Effector CD8-positive, alpha-beta T cell (primary cell): Measurements from ENCODE around the gene ARSG.
"Not testable (repeated sequence)": the region's sequence is repeated elsewhere in the genome, so short reads cannot be mapped to it uniquely, and the experiment has no call there.

Source experiments
- DNase-seq: peaks from one replicate; lab custom pipeline; 2025; lab: John Stamatoyannopoulos, UW

The ARSG gene

DNA sequence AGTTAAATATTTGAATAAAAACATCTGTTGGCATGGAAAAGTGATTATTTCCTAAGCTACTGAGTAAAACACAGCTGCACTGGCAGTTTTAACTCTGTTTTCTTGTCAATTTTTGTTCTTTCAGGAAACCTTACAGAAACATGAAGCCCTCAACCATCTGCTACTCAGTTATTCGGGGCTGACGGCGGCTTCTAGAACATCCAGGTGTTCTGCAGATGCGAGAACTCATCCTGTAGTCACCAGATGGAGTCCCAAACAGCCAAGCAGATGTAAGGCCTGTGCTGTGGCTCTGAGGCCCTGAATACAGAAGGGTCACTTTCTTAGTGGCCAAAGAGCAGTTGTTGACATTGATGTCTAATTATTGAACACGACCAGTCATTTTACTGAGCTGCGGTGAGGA lies 15.5 kb downstream of the ARSG start:
- no peak for DNase-seq

DNA sequence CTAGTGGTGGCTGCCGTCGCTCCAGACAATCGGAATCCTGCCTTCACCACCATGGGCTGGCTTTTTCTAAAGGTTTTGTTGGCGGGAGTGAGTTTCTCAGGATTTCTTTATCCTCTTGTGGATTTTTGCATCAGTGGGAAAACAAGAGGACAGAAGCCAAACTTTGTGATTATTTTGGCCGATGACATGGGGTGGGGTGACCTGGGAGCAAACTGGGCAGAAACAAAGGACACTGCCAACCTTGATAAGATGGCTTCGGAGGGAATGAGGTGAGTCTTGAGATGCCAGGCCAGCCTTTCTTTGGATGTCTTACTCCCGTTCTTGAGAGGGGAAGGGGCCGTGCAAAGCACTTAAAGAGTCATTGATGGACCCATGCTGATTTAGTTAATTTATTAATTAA lies 16.1 kb downstream of the ARSG start:
- DNase-seq, result no peak

DNA sequence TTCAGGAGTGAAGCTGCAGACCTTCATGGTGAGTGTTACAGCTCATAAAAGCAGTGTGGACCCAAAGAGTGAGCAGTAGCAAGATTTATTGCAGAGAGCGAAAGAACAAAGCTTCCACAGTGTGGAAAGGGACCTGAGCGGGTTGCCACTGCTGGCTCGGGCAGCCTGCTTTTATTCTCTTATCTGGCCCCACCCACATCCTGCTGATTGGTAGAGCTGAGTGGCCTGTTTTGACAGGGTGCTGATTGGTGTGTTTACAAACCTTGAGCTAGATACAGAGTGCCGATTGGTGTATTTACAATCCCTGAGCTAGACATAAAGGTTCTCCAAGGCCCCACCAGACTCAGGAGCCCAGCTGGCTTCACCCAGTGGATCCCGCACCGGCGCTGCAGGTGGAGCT lies 17.2 kb downstream of the ARSG start:
- DNase-seq, result not testable (repeated sequence)

DNA sequence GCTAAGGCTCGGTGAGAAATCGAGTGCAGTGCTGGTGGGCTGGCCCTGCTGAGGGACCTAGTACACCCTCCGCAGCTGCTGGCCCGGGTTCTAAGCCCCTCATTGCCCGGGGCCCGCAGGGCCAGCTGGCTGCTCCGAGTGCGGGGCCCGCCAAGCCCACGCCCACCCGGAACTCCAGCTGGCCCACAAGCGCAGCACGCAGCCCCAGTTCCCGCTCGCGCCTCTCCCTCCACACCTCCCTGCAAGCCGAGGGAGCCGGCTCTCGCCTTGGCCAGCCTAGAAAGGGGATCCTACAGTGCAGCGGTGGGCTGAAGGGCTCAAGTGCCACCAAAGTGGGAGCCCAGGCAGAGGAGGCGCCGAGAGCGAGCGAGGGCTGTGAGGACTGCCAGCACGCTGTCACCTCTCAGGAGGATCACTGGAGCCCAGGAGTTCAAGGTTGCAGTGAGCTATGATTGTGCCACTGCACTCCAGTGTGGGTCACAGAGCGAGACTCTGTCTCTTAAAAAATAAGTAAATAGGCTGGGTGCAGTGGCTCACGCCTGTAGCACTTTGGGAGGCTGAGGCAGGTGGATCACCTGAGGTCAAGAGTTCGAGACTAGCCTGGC lies 17.9 kb downstream of the ARSG start:
- not testable (repeated sequence) for DNase-seq

DNA sequence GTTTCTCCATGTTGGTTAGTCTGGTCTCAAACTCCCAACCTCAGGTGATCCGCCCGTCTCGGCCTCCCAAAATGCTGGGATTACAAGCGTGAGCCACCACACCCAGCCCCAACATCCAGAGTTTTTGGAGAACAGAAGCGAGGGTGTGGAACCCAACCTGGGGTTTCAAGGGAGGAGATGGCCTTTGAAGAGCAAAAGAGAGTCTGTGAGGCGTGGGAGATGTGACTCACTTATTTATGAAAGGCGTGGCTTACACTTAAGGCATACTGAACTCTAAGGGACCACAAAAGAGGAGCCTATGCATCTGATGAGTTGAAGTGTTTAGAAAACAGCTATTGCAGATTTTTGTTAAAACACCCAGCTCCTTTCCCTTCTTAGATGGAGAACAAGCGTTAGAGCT lies 18.9 kb downstream of the ARSG start:
- DNase-seq, result no peak

DNA sequence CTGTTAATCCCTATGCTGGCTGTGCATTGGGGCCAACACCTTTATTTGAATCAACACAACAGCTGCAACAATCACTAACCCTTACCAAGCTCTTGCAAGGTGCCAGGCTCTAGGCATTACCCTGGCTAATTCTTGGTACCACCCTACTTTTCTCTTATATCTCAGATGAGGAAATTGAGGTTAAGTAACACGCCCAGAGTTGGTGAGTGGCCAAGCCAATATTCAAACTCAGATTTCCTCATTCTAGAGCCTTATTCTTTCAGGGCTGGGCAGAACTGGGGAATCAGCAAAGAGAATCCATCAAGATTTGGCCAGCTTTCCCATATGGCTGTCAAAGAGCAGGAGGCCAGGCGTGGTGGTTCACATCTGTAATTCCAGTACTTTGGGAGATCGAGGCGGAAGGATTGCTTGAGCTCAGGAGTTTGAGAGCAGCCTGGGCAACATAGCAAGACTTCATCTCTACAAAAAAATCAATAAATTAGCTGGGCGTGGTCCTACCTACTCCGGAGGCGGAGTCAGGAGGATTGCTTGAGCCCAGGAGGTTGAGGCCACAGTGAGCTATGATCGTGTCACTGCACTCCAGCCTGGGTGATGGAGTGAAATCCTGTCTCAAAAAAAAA lies 23.7 kb downstream of the ARSG start:
- DNase-seq, result no peak

DNA sequence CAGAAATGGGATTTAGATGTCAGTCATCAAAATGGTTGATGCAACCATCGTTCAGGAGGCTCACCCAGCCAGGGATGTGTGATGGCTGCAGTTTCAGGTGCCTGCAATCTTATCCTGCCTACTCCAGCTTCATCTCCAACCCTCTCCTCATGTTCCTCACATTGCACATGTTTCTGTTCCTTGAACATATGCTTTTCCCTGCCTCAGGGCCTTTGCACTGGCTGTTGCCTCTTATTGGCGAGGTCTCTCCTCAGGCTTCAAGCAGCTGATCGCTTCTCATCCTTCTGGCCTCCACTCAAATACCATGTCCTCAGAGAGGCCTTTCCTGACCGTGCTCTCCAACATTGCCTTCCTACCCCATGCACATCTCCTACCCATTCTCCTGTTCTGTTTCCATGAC lies 24.6 kb downstream of the ARSG start:
- no peak for DNase-seq

DNA sequence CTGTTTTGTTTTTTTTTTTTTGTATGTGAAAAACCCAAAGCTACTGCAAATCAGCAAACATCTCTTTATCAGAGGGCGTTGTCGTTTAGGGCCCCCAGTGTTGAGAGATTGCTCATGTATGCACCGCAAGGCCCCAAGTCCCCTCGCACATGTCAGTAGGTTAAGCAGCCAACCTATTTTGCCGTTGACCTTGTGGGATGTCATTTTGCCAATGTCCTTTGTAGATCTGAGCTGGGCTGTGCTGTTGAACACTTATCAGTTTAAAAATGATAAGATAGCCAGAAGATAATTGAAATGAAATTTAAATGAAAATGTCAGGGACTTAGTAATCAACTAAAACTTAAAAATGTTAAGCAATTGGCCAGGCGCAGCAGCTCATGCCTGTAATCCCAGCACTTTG lies 26.2 kb downstream of the ARSG start:
- DNase-seq, result no peak

DNA sequence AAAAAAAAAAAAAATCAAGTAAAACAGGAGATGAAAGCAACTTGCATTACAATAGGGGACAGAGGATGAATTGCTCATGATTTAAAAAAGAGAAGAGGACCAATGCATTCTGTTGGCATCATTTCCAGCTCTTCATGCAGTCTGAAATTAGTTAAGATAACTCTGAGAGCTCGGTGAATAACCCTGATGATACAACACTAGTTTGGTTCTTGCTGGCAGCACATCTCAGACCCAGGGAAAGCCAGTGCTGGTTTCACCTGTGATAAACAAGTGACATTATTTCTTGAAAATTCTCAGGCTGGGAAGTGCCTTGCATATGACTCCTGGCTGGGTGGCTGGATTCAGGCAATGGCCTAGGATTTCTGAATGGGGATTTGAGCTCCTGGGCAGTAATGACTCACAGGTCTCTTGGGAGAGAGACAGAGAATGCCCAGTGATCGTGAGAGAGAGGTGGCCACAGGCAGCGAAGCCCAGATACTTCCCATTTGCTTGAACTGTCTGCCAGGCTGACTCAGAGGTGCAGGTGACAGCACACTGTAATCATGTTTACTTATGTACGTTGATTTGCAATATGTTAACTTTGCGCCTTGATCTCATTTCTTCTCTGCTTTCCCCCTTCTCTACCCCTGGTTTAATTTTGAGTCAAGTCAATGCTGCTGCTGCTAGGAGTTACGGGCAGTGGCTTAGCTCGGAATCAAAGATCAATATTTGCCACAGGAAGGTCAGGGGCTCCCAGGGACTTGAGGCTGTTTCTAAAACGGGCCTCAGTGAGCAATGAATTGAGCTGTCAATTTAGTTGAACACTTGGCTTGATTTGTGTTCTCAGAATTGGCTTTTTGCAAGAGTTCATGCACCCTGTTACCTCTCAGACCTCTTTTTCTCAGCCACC lies 27.1 kb downstream of the ARSG start:
- DNase-seq, result no peak

DNA sequence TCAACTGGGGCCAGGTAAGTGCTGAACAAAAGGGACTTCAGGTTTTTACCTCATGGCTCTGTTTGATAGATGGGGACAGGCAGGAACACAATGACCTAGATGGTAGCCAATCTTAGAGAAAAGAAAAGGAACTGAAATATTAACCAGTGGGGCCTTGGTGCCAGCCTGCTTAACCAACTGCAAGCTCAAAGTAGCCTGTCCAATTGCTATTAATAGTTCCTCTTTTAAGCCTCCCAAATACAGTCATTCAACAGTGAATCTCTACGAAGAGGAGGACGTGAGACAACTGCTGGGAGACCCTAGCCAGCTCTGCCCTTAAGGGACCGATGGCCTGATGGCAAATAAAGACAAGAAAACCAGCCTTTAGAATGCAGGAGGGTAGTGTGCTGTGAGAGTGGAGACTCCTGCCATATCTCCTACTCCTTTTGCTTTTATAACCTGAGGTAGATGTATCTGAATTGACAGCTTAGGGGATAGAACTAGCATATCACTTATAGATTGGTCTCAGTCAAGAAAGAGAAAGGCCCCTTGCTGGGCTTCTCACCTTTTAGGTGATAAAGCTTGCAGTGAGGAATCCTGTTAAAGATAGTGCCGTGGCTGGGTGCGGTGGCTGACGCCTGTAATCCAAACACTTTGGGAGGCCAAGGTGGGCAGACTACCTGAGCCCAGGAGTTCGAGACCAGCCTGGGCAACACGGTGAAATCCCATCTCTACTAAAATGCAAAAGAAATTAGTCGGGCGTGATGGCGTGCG lies 28.3 kb downstream of the ARSG start:
- no peak for DNase-seq

DNA sequence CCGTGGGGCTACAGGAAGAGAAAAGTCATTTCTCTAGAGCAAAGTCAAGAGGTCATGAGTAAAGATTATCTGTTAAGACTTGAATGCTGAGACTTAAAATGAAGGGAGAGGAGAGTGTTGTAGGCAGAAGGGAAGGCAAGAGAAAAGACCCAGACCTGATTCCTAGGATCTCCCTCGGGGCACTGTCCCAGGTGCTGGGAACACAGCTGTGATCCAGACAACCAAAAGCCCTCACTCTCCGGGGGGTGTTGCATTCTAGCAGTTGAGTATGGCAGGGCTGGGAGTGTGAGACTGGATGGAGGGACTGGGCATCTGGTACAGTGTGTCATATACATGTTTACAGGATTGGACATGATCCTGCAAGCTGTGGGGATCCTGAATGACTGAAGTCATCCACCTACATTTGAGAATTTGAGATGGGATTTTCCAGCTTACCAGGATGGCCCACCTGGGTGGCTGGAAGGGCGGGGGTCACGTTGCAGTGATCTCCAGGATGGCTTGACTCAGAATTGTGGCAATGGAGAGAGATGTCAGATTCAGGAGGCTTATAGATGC lies 29.1 kb downstream of the ARSG start:
- DNase-seq, result no peak

DNA sequence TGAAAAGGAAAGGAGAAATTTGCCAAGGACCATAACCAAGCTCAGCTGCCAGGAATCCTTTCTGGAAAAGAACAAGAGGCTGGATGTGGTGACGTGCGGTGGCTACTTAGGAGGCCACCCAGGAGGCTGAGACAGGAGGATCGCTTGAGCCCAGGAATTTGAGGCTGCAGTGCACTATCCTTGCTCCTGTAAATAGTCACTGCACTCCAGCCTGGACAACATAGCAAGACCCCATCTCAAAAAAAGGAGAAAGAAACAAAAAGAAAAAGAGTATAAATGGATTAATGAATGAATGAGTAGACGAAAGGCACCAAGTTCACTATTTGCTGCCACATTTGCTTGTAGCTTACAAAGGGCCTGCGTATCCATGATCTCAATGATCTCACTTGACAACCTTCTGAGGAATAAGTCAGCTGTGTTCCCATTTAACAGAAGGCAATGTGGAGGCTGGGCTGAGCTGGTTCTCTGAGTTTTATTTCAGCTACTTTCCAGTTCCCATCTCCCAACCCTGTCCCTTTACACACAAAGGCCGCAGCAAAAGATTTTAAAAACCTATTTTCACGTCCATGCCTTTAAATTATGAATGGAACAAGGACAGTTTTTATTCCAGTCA lies 29.8 kb downstream of the ARSG start:
- DNase-seq, result no peak

DNA sequence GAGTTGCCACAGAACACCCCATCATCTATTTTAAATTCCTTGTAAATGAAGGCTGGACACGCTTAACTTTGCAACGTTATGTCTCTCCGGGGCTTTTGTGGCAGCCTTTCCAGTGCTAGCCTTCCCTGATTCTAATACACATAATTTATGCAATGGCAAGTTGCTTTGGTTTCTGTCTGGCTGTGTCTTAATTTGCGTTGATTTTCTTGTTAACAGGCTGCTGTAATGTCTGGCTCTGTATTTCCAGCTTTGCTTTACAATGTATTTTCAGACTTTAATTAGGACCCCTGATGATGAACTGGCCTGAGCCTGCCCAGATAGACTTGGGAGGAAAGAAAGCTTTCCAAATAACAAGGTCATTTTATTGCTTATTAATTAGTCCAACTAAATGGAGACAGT lies 30.3 kb downstream of the ARSG start:
- DNase-seq, result no peak

DNA sequence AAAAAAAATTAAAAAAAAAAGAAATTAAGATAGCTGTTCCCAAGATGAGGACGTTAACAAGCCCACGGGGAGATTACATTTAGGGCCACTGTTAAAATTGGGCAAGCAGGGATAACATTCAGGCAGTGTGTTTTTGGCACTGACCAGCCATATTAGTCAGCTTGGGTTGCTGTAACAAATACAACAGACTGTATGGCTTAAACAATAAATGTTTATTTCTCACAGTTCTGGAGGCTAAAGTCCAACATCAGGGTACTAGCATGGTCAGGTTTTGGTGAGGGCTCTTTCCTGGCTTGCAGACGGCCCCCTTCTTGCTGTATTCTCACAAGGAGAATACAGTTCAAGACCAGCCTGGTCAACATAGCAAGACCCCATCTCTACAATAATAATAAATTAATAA lies 31.3 kb downstream of the ARSG start:
- no peak for DNase-seq

DNA sequence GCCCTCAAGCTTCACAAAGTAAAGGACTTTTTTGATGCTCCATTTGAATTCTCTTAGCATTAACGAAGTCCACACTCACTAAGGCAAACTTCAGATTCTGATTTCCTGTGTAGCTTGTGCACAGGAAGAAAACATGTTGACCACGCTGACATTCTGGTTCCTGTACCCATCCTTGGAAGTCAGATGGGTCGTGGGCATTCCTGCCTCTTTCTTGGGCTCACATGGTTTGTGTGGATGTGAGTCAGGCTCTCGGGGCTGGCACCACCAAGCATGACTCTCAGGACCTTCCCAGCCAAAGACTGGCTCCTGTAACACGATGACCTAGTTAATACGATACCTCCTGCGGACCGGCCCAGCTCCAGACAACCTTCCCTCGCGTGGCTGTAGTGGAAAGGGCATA lies 32.8 kb downstream of the ARSG start:
- no peak for DNase-seq

DNA sequence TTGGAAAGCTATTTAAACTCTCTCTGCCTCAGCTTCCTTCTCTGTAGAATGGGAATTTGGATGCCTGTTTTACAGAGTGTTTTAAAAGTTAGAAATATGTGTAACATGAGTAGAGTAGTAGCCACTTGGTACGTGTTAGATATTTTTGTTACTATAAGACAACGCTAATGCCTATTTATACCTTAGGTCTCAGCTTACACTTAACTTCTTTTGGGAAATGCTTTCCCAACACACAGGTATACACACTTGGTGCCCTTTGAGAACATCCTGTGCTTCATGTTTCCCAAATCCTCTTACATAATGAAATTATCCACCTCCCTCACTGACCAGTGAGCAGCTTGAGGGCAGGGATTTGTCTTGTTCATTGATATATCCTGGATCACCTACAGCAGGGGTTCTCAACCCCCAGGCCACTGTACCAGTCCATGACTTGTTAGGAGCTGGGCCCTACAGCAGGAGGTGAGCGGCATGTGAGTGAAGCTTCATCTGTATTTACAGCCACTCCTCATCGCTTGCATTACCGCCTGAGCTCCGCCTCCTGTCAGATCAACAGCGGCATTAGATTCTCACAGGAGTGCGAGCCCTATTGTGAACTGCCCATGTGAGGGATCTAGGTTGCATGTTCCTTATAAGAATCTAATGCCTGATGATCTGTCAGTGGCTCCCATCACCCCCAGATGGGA lies 33.5 kb downstream of the ARSG start:
- DNase-seq, result no peak

DNA sequence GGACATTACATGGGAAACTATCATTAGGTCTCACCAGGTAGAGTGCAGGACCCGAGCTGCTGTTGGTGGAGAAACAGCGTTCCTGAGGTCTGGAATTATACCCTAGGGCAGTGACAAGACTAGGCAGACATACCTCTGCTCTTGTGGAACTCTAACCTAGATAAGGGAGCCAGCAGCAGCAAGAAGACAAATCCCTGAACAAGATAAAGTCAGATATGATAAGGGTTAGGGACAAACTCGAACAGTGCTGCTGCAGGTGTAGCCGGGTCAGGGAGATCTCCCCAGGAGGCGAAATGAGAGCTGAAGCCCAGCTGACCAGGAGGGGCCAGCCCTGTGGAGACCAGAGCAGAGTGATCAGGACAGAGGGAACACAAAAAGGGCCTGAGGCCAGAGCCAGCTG lies 34.7 kb downstream of the ARSG start:
- DNase-seq, result no peak

DNA sequence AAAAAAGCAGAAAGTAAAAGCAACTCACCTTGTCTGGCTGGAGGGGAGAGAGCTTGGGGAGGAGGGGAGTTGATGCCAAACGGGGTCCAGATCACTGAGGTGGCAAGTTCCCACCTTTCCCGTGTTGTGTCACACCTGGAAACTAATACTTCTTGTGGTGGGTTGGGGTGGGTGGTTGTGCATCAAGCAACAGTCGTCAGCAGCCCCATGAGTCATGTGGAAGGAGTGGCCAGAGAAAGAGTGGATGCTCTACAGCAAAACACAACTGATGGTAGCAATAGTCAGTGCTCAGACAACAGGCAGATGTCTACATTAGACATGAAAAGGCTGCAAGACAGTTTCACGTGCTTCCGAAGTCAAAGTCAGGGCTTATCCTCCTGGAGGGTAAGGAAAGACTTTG lies 35.4 kb downstream of the ARSG start:
- DNase-seq, result no peak

DNA sequence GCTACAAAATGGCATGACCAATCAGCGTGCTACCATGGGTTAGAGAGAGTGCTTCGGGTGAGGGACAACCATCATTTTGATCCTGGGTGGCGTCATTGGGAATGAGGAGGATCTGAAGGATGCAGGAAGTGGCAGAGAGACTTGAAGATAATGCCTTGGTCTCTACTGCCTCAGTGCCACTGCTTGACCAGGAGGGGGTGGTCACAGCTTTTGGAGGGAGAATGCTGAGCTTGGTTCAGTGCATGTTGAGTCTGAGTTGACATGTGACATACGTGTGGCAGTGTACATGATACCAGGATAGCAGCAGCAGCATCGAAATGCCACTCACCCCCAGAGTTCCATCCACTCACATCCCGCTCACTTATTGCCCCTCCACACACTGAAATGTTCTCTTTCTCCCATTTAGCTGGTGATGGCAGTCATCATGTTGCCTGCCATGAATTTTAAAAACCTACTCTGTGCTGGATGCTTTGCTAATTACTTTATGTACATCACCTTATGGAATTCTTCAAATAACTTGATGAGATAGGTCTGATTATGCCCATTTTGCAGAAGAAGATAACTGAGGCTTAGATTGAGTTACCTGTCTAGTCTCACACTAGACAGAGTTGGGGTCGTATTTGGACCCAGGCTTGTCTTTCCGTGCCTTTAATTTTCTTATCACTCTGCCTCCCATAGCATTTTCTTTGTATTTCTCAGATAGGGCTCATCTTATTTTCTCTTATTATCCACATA lies 36.7 kb downstream of the ARSG start:
- DNase-seq, result no peak

DNA sequence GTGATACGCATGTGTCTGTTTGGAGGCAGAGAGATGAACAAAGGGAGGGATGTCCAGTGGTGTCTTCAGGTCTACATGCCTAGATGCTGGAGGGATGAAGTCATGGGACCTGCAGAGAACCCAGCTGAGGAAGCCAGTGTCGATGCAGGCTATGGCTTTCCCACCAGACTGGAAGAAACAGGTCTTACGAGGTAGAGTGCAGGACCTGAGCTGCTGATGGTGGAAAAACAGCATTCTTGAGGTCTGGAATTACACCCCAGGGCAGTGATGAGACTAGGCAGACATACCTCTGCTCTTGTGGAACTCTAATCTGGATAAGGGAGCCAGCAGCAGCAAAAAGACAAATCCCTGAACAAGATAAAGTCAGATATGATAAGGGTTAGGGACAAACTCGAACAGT lies 37.4 kb downstream of the ARSG start:
- DNase-seq, result no peak
